ENCODE data around the gene SLC44A1. TPM values are rescaled to one million over a fixed set of nuclear protein-coding genes. Genes with fewer than 3 reads are reported as not detected.

Gene SLC44A1
- total and polyA plus RNA-seq, 2 donors, result 11.6 to 13.8 TPM

DNA sequence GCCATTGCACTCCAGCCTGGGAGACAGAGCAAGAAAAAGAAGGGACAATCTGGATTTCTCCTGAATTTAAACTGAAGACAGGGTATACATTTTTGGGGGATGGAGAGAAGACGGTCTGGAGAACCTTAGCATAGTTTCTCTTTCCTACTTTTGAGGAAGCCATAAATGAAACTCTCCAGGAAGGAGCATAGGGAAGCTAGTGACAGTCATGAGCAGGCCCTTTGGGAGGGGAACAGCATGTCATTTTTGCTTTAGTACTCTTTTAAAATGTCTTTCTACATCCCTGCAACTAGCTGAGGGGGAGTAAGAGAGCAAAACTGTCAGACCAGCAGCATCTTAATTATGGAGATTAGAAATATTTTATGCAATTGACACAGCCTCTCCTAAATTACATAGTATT lies 8.2 kb upstream of the SLC44A1 start:
- Histone ChIP-seq H3K4me1 (ENCODE audit: control insufficient read depth in 2 of 2, insufficient read depth in 2 of 2, low read length in 2 of 2) (no peaks in the 10 kb centered on the region), H3K27ac (ENCODE audit: low read depth in 1 of 2, low read length in 1 of 2) (no peak overlapping the region), H3K36me3 (ENCODE audit: control insufficient read depth in 2 of 2, insufficient read depth in 2 of 2, low read length in 1 of 2) (no peaks in the 10 kb centered on the region), H3K4me3 (ENCODE audit: low read length in 2 of 2) (no peak overlapping the region), H3K27me3 (ENCODE audit: control insufficient read depth in 2 of 2, insufficient read depth in 1 of 2, low read length in 1 of 2) (no peaks in the 10 kb centered on the region), H3K9me3 (ENCODE audit: control insufficient read depth in 2 of 2, insufficient read depth in 1 of 2, low read length in 1 of 2) (no peaks in the 10 kb centered on the region)
- no peak for DNase-seq (ENCODE audit: low read depth in 6 of 9, low spot score in 9 of 9)
- WGBS, result 97% methylated on average over 1 of the region's 1 CpG

DNA sequence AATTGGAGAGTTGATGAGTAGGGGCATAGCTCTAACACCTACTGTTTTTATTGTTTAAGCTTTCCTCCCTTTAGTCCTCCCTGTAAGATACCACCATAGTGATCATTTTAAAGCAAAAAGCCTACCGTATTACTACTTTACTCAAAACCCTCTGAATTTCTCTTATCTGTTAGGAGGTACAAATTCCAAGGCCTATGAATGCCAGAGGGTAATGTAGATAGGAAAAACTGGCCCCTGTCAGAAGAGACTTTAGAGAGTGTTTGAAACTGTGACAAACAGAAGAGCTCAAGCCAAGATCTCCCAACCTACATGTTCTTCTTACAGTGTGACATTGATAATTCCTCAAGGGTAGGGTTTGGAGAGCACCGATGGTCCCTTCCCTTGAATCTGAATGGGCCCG lies 7.2 kb upstream of the SLC44A1 start:
- DNase-seq (ENCODE audit: low read depth in 6 of 9, low spot score in 9 of 9), result no peak
- no peaks in the 10 kb centered on the region for H3K9me3 ChIP-seq (ENCODE audit: control insufficient read depth in 2 of 2, insufficient read depth in 1 of 2, low read length in 1 of 2)
- over 99% methylated on average over 3 of the region's 3 CpGs for WGBS
- H3K36me3 ChIP-seq (ENCODE audit: control insufficient read depth in 2 of 2, insufficient read depth in 2 of 2, low read length in 1 of 2), result no peaks in the 10 kb centered on the region
- no peaks in the 10 kb centered on the region for H3K4me1 ChIP-seq (ENCODE audit: control insufficient read depth in 2 of 2, insufficient read depth in 2 of 2, low read length in 2 of 2)
- H3K4me3 ChIP-seq (ENCODE audit: low read length in 2 of 2), result no peak overlapping the region
- no peak overlapping the region for H3K27ac ChIP-seq (ENCODE audit: low read depth in 1 of 2, low read length in 1 of 2)
- no peaks in the 10 kb centered on the region for H3K27me3 ChIP-seq (ENCODE audit: control insufficient read depth in 2 of 2, insufficient read depth in 1 of 2, low read length in 1 of 2)

DNA sequence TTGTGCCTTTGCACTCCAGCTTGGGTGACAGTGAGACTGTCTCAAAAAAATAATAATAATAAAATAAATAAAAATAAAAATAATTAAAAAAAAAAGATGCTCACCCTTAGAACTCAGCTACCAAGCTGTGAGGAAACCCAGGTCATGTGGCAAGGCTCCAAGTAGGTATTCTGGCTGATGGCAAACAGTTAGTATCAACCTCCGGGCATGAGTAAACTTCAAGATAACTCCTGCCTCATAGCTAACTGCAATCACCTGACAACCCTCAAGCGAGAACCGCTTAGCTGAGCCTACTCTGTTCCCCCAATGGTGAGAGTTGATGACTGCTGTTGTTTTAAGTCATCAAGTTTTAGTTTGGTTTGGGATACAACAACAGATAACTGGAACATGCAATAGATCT lies 6.1 kb upstream of the SLC44A1 start:
- Histone ChIP-seq H3K27ac (ENCODE audit: low read depth in 1 of 2, low read length in 1 of 2) (no peak overlapping the region), H3K36me3 (ENCODE audit: control insufficient read depth in 2 of 2, insufficient read depth in 2 of 2, low read length in 1 of 2) (no peaks in the 10 kb centered on the region), H3K4me3 (ENCODE audit: low read length in 2 of 2) (no peak overlapping the region), H3K4me1 (ENCODE audit: control insufficient read depth in 2 of 2, insufficient read depth in 2 of 2, low read length in 2 of 2) (no peaks in the 10 kb centered on the region), H3K9me3 (ENCODE audit: control insufficient read depth in 2 of 2, insufficient read depth in 1 of 2, low read length in 1 of 2) (no peaks in the 10 kb centered on the region), H3K27me3 (ENCODE audit: control insufficient read depth in 2 of 2, insufficient read depth in 1 of 2, low read length in 1 of 2) (no peaks in the 10 kb centered on the region)
- no peak for DNase-seq (ENCODE audit: low read depth in 6 of 9, low spot score in 9 of 9)
- WGBS, result 98% methylated on average over 3 of the region's 3 CpGs

DNA sequence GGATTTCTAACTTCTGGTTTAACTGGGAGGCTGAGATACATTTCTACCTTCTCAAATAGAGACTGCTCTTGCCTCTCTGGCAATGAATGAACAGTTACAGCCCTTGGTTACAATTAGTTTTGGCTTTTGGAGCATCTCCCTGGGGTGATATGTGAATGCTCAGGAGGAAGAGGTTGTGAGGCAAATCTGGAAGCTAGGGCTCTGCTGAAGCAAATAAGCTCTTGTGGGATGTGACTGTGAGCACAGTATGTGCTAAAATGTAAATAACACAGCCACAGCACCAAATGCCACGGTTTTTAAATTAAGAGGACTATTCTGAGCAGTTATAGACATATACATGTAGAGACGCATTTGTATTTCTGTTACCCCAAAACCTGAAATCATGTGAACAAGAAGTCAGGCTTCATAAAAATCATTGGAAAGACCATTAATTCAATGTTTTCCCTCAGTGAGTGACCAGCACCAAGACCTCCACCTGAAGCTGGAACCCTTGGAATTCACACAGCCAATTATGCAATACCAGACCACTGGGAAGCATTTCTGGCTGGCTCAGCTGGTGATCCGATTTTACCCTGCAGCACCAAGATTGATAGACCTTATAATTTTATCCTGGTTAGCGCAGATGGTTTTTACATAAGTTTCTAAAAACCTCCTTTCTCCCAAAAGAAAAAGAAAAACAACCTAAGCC lies 3.0 kb upstream of the SLC44A1 start:
- peaks cover 7 to 9% of the 10 kb centered on the region in 2 donors for H3K27me3 ChIP-seq (ENCODE audit: control insufficient read depth in 2 of 2, insufficient read depth in 1 of 2, low read length in 1 of 2)
- no peak overlapping the region for H3K27ac ChIP-seq (ENCODE audit: low read depth in 1 of 2, low read length in 1 of 2)
- 87% methylated on average over 4 of the region's 4 CpGs for WGBS
- no peak for DNase-seq (ENCODE audit: low read depth in 6 of 9, low spot score in 9 of 9)
- no peaks in the 10 kb centered on the region for H3K36me3 ChIP-seq (ENCODE audit: control insufficient read depth in 2 of 2, insufficient read depth in 2 of 2, low read length in 1 of 2)
- no peak overlapping the region for H3K4me3 ChIP-seq (ENCODE audit: low read length in 2 of 2)
- H3K9me3 ChIP-seq (ENCODE audit: control insufficient read depth in 2 of 2, insufficient read depth in 1 of 2, low read length in 1 of 2), result no peaks in the 10 kb centered on the region
- H3K4me1 ChIP-seq (ENCODE audit: control insufficient read depth in 2 of 2, insufficient read depth in 2 of 2, low read length in 2 of 2), result peaks cover 7 to 9% of the 10 kb centered on the region in 2 donors

DNA sequence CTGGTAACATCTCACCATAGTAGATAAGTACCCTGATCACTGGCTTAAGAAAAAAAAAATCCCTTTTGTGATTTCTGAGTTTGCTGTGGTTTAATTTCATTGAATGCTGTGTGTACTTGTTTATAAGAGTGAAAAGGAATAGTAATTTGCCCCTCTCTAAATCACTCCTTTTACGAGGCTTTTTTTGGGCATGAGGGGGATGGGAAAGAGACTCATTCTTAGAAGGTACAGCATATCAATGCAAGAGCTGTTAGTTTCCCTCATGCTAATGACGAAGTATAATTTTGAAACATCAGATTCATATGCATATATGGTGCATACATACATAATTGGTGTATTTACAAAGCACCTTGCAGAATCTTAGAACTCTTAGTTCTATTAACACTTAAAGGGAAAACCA lies 2.4 kb upstream of the SLC44A1 start:
- DNase-seq (ENCODE audit: low read depth in 6 of 9, low spot score in 9 of 9), result no peak
- H3K27me3 ChIP-seq (ENCODE audit: control insufficient read depth in 2 of 2, insufficient read depth in 1 of 2, low read length in 1 of 2), result peaks cover 7 to 9% of the 10 kb centered on the region in 2 donors
- H3K4me3 ChIP-seq (ENCODE audit: low read length in 2 of 2), result no peak overlapping the region
- 90% methylated on average over 2 of the region's 2 CpGs for WGBS
- H3K9me3 ChIP-seq (ENCODE audit: control insufficient read depth in 2 of 2, insufficient read depth in 1 of 2, low read length in 1 of 2), result no peaks in the 10 kb centered on the region
- no peaks in the 10 kb centered on the region for H3K36me3 ChIP-seq (ENCODE audit: control insufficient read depth in 2 of 2, insufficient read depth in 2 of 2, low read length in 1 of 2)
- H3K27ac ChIP-seq (ENCODE audit: low read depth in 1 of 2, low read length in 1 of 2), result no peak overlapping the region
- H3K4me1 ChIP-seq (ENCODE audit: control insufficient read depth in 2 of 2, insufficient read depth in 2 of 2, low read length in 2 of 2), result peaks cover 7 to 9% of the 10 kb centered on the region in 2 donors

DNA sequence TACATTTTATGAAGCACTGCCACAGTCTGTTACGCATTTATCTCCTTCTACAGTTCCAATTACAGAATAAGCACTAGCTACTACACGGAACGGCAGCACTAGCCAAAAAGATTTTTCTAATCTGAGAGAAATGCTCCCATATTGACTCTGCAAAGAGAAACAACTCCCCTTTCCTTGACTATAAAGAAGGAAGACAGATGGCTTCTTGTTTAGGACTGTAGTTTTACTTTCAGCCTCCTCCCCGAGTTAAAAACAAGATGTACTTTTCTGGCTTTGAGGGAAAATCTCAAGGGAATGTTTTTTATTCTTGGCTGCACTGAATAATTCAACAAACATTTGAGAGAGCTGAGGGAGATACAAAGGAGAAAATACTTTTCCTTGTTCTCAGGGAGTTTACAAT lies 1.9 kb upstream of the SLC44A1 start:
- Histone ChIP-seq H3K27me3 (ENCODE audit: control insufficient read depth in 2 of 2, insufficient read depth in 1 of 2, low read length in 1 of 2) (peaks cover 7 to 9% of the 10 kb centered on the region in 2 donors), H3K36me3 (ENCODE audit: control insufficient read depth in 2 of 2, insufficient read depth in 2 of 2, low read length in 1 of 2) (no peaks in the 10 kb centered on the region), H3K27ac (ENCODE audit: low read depth in 1 of 2, low read length in 1 of 2) (no peak overlapping the region), H3K9me3 (ENCODE audit: control insufficient read depth in 2 of 2, insufficient read depth in 1 of 2, low read length in 1 of 2) (no peaks in the 10 kb centered on the region), H3K4me3 (ENCODE audit: low read length in 2 of 2) (no peak overlapping the region), H3K4me1 (ENCODE audit: control insufficient read depth in 2 of 2, insufficient read depth in 2 of 2, low read length in 2 of 2) (peaks cover 7 to 9% of the 10 kb centered on the region in 2 donors)
- no peak for DNase-seq (ENCODE audit: low read depth in 6 of 9, low spot score in 9 of 9)
- WGBS, result 77% methylated on average over 4 of the region's 4 CpGs

DNA sequence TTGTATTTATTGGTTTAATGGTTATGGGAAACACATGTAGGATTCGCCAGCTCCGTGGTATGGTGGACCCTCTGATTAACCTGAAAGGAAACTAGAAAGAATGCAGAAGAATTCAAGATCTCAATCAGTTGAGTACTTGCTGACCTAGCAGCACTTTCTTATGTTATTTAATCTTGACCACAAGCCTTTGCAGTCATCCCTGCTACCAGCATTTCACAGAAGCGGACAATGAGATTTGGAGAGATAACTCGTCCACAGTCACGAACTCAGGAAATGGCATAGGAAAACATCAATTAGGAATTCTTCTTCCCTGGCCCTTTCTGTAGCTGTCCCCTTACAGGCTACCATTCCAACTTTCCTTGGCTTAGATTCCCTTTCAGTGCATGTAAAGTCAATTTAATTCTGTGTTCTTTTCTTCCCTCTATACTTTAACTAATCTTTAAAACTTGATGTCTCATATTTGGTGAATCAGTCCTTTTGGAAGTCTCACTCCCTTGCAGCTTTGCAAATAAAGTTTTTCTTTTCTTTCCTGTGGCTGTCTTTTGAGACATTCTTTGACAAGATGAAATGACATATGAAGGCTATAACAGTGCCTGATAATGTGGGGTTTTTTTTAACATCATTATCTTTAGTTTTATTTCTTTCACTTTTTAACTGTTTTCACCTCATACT lies 1.3 kb upstream of the SLC44A1 start:
- WGBS, result 84% methylated on average over 5 of the region's 5 CpGs
- H3K27ac ChIP-seq (ENCODE audit: low read depth in 1 of 2, low read length in 1 of 2), result no peak overlapping the region
- H3K4me3 ChIP-seq (ENCODE audit: low read length in 2 of 2), result no peak overlapping the region

DNA sequence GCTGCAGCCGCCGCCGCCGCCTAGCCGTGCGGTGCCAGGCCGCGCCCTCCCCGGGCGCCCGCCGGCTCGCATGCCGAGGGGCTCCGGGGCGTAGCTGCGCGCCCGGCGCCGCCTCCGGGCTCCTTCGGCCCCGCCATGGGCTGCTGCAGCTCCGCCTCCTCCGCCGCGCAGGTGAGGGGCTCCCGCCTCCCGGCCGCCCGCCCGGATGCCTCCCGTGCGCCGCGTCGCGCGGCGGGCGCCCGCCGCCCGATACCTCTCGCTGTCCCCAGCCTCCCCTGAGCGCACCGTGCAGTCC lies 230 bp downstream of the SLC44A1 start:
- peaks cover 7 to 9% of the 10 kb centered on the region in 2 donors for H3K4me1 ChIP-seq (ENCODE audit: control insufficient read depth in 2 of 2, insufficient read depth in 2 of 2, low read length in 2 of 2)
- peak overlapping the region in 1 of 2 donors; percentile 32 for H3K27ac ChIP-seq (ENCODE audit: low read depth in 1 of 2, low read length in 1 of 2)
- no peaks in the 10 kb centered on the region for H3K36me3 ChIP-seq (ENCODE audit: control insufficient read depth in 2 of 2, insufficient read depth in 2 of 2, low read length in 1 of 2)
- peak overlapping the region; percentile 65 to 74 for H3K4me3 ChIP-seq (ENCODE audit: low read length in 2 of 2)
- WGBS, result under 1% methylated on average over 48 of the region's 48 CpGs
- no peak for DNase-seq (ENCODE audit: low read depth in 6 of 9, low spot score in 9 of 9)
- no peaks in the 10 kb centered on the region for H3K9me3 ChIP-seq (ENCODE audit: control insufficient read depth in 2 of 2, insufficient read depth in 1 of 2, low read length in 1 of 2)
- H3K27me3 ChIP-seq (ENCODE audit: control insufficient read depth in 2 of 2, insufficient read depth in 1 of 2, low read length in 1 of 2), result peaks cover 7 to 9% of the 10 kb centered on the region in 2 donors

More for the DNA sequence above, 1.3 kb upstream of the SLC44A1 start:
- Histone ChIP-seq H3K36me3 (ENCODE audit: control insufficient read depth in 2 of 2, insufficient read depth in 2 of 2, low read length in 1 of 2) (no peaks in the 10 kb centered on the region), H3K27me3 (ENCODE audit: control insufficient read depth in 2 of 2, insufficient read depth in 1 of 2, low read length in 1 of 2) (peaks cover 7 to 9% of the 10 kb centered on the region in 2 donors), H3K4me1 (ENCODE audit: control insufficient read depth in 2 of 2, insufficient read depth in 2 of 2, low read length in 2 of 2) (peaks cover 7 to 9% of the 10 kb centered on the region in 2 donors), H3K9me3 (ENCODE audit: control insufficient read depth in 2 of 2, insufficient read depth in 1 of 2, low read length in 1 of 2) (no peaks in the 10 kb centered on the region)
- no peak for DNase-seq (ENCODE audit: low read depth in 6 of 9, low spot score in 9 of 9)

DNA sequence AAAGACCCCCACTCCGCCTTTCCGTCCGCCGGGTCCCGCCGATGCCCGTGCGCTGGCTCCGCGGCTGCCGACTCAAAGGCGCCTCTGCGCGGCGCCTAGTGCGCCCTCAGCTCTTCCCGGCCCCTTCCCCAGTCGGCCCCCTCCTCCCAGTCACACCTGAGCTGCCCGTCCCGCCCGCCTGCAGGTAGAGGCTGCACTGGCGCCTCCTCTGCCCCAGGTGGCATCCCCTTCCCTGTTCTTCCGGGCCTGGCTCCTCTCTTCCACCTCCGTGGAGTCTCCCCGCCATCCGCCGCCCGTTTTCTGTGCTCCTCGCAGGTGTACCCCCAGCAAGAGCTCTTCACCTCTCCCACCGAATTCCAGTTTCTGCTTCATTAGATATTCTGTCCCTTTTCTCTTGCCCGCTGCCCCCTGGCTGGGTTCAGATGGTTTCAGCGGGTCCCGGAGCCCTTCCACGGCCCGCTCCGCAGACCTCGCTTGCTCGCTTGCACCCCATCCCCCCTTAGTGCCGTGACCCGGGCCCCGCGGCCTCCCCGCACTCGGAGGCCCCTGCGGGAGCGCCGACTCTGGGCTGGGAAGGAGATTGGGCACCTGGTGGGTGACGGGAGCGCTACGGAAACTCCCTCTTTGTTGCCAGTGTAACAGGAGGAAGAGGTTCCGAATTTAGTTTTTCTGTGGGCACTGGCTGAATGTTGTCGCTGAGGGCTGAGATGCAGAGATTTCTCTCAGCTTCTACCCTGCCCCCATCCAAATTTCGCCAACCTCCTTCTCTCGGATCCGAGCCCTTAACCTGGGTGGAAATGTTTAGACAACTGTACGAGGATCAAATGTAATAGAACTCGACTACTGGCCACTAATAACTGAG lies 809 bp downstream of the SLC44A1 start:
- Histone ChIP-seq H3K4me3 (ENCODE audit: low read length in 2 of 2) (peak overlapping the region; percentile 65 to 74), H3K4me1 (ENCODE audit: control insufficient read depth in 2 of 2, insufficient read depth in 2 of 2, low read length in 2 of 2) (peaks cover 7 to 9% of the 10 kb centered on the region in 2 donors), H3K27me3 (ENCODE audit: control insufficient read depth in 2 of 2, insufficient read depth in 1 of 2, low read length in 1 of 2) (peaks cover 7 to 9% of the 10 kb centered on the region in 2 donors), H3K27ac (ENCODE audit: low read depth in 1 of 2, low read length in 1 of 2) (peak overlapping the region; percentile 23 to 25), H3K36me3 (ENCODE audit: control insufficient read depth in 2 of 2, insufficient read depth in 2 of 2, low read length in 1 of 2) (no peaks in the 10 kb centered on the region), H3K9me3 (ENCODE audit: control insufficient read depth in 2 of 2, insufficient read depth in 1 of 2, low read length in 1 of 2) (no peaks in the 10 kb centered on the region)
- under 1% methylated on average over 57 of the region's 57 CpGs for WGBS
- DNase-seq (ENCODE audit: low read depth in 6 of 9, low spot score in 9 of 9), result peak in 5 of 9 donors; percentile 10 to 56 (median 30)

Measured in thymus (tissue), 11 donors.